ENCODE data around the gene NAA20. TPM values are rescaled to one million over a fixed set of nuclear protein-coding genes. Genes with fewer than 3 reads are reported as not detected.

NAA20 gene
- total and polyA plus RNA-seq, 2 donors (not counting 1 experiment from before 2014, with no cell fraction given) = 20.3 to 27.1 TPM

DNA sequence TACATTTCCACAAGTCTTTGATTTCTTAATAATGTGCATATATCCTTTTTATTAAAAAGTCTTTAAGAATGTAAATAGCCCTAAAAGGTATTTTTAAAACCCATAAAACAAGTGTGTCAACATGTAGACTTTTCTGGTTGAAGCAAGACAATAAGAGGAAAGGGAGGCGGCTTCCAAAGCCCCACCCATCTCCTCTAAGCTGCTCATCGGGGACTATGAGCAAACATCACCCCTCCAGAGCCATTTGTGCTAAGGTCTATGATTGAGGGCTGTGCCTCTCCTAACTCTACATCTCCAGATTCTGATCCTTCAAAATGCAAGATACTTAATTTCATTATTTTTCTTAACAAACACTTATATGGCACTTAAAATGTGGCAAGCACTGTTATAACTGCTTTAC is 2.5 kb upstream of the NAA20 start:
- peaks cover 13% of the 10 kb centered on the region for H4K20me1 ChIP-seq (ENCODE audit: control insufficient read depth, insufficient read depth, low read length, poor library complexity, severe bottlenecking)
- Mint-ChIP-seq H3K4me1 (peaks cover 26% of the 10 kb centered on the region), H3K9me3 (ENCODE audit: insufficient read depth) (no peaks in the 10 kb centered on the region), H3K27ac (no peak overlapping the region), H3K4me3 (no peak overlapping the region), H3K27me3 (peaks cover 13% of the 10 kb centered on the region)
- H3K4me2 ChIP-seq (replicated peaks; ENCODE audit: low read depth, low read length, poor library complexity, severe bottlenecking) = no peak overlapping the region
- peaks cover 0 to 4% of the 10 kb centered on the region in 2 experiments for H3K36me3 ChIP-seq (replicated peaks in 1 of 2; ENCODE audit: control extremely low read depth in 1 of 2, control insufficient read depth in 1 of 2, extremely low read depth in 1 of 2, insufficient read depth in 2 of 2, low read length in 1 of 2)
- intact Hi-C loops (cut with micrococcal nuclease) = loop anchor here (5.0 to 10.0 kb wide), 6 partner anchors 200 to 1730 kb away; partner anchors contain the start of genes KIZ, SEC23B, SMIM26 and XRN2
- no peak for TF ChIP-seq EZH2 (IDR thresholded peaks at IDR 0.05; ENCODE audit: borderline replicate concordance, insufficient read depth, low read depth, low read length, poor library complexity, severe bottlenecking)
- TF ChIP-seq, protein P1, sequence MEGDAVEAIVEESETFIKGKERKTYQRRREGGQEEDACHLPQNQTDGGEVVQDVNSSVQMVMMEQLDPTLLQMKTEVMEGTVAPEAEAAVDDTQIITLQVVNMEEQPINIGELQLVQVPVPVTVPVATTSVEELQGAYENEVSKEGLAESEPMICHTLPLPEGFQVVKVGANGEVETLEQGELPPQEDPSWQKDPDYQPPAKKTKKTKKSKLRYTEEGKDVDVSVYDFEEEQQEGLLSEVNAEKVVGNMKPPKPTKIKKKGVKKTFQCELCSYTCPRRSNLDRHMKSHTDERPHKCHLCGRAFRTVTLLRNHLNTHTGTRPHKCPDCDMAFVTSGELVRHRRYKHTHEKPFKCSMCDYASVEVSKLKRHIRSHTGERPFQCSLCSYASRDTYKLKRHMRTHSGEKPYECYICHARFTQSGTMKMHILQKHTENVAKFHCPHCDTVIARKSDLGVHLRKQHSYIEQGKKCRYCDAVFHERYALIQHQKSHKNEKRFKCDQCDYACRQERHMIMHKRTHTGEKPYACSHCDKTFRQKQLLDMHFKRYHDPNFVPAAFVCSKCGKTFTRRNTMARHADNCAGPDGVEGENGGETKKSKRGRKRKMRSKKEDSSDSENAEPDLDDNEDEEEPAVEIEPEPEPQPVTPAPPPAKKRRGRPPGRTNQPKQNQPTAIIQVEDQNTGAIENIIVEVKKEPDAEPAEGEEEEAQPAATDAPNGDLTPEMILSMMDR (IDR thresholded peaks at IDR 0.05) = no peak
- ATAC-seq (ENCODE audit: low read depth) = no peak
- no peak for DNase-seq
- CTCF ChIA-PET = interaction anchor here (0.9 to 2.1 kb wide), 3 partner anchors 308 to 352 kb away, joined by 3 to 5 read pairs (median 4); no protein-coding TSS in a partner anchor
- POLR2A ChIA-PET = no interaction called here
- no peak overlapping the region for H3K27ac ChIP-seq (ENCODE audit: low read length in 2 of 2)
- no peak overlapping the region for H3K4me3 ChIP-seq (ENCODE audit: control extremely low read depth in 1 of 5, extremely low read depth in 1 of 5, insufficient read depth in 1 of 5, low read depth in 2 of 5, low read length in 4 of 5)
- H3K79me2 ChIP-seq (ENCODE audit: control insufficient read depth, insufficient read depth, low read length) = peaks cover 46% of the 10 kb centered on the region
- no peak overlapping the region for H3K9ac ChIP-seq (ENCODE audit: low read length)
- H2AFZ ChIP-seq (ENCODE audit: insufficient read depth, low read depth, low read length, poor library complexity, severe bottlenecking) = no peak overlapping the region
- no peaks in the 10 kb centered on the region for H3K9me3 ChIP-seq (ENCODE audit: control extremely low read depth in 1 of 3, control insufficient read depth in 2 of 3, insufficient read depth in 1 of 3, low read length in 2 of 3)
- peaks cover 12 to 22% of the 10 kb centered on the region in 2 donors for H3K4me1 ChIP-seq (ENCODE audit: control insufficient read depth in 2 of 2, insufficient read depth in 2 of 2, low read length in 2 of 2)
- H3K27me3 ChIP-seq (replicated peaks in 1 of 4; ENCODE audit: control extremely low read depth in 1 of 4, control insufficient read depth in 3 of 4, insufficient read depth in 4 of 4, low read length in 3 of 4) = peaks cover 0 to 8% (median 3%) of the 10 kb centered on the region in 4 experiments
- no CpG with 5 or more reads among the region's 2 CpGs for WGBS (ENCODE audit: insufficient coverage)

DNA sequence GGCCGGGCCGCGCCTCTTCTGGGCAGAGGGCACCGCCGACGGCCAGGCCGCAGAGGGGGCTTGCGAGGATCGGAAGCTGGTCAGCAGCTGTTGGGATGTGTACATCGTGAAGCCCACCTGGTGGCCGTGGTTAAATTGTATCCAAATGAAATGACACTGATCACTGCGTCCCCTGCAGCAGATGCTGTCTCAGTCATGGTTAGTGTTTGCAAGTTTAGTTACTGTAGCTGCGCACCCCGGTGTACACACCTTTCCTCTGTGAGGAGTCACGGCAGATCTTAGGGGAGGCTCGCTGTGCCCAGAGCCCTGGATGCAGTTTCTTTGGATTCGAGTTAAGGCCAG is 653 bp downstream of the NAA20 start:
- ATAC-seq (ENCODE audit: low read depth) (no peak), DNase-seq (no peak)
- intact Hi-C loops (cut with micrococcal nuclease) = loop anchor here (1.0 to 10.0 kb wide), 9 partner anchors 34 to 1733 kb away; partner anchors contain the start of genes CFAP61, CRNKL1, DZANK1 and KIZ
- Mint-ChIP-seq H3K27ac (peak overlapping the region; percentile 78), H3K27me3 (no peaks in the 10 kb centered on the region), H3K4me1 (peaks cover 42% of the 10 kb centered on the region), H3K4me3 (peak overlapping the region; percentile 94), H3K9me3 (ENCODE audit: insufficient read depth) (no peaks in the 10 kb centered on the region)
- H3K4me3 ChIP-seq (ENCODE audit: control extremely low read depth in 1 of 5, extremely low read depth in 1 of 5, insufficient read depth in 1 of 5, low read depth in 2 of 5, low read length in 4 of 5) = peak overlapping the region; percentile 41 to 91 (median 83)
- ChIA-PET CTCF (interaction anchor here (1.9 to 2.1 kb wide), 2 partner anchors 19 to 33 kb away, joined by 5 read pairs; no protein-coding TSS in a partner anchor), POLR2A (interaction anchor here (1.9 kb wide), 1 partner anchor 34 kb away, joined by 12 read pairs; the partner anchor contains the start of genes CFAP61 and CRNKL1)
- peaks cover 0 to 15% of the 10 kb centered on the region in 2 experiments for H3K36me3 ChIP-seq (replicated peaks in 1 of 2; ENCODE audit: control extremely low read depth in 1 of 2, control insufficient read depth in 1 of 2, extremely low read depth in 1 of 2, insufficient read depth in 2 of 2, low read length in 1 of 2)
- H3K27ac ChIP-seq (ENCODE audit: low read length in 2 of 2) = peak overlapping the region in 1 of 2 donors; percentile 86
- H3K4me1 ChIP-seq (ENCODE audit: control insufficient read depth in 2 of 2, insufficient read depth in 2 of 2, low read length in 2 of 2) = peaks cover 12 to 27% of the 10 kb centered on the region in 2 donors
- 6% methylated on average over 16 of the region's 17 CpGs for WGBS (ENCODE audit: insufficient coverage)
- H3K4me2 ChIP-seq (replicated peaks; ENCODE audit: low read depth, low read length, poor library complexity, severe bottlenecking) = peak overlapping the region; percentile 89
- H3K9me3 ChIP-seq (ENCODE audit: control extremely low read depth in 1 of 3, control insufficient read depth in 2 of 3, insufficient read depth in 1 of 3, low read length in 2 of 3) = no peaks in the 10 kb centered on the region
- peaks cover 33% of the 10 kb centered on the region for H4K20me1 ChIP-seq (ENCODE audit: control insufficient read depth, insufficient read depth, low read length, poor library complexity, severe bottlenecking)
- no peaks in the 10 kb centered on the region for H3K27me3 ChIP-seq (replicated peaks in 1 of 4; ENCODE audit: control extremely low read depth in 1 of 4, control insufficient read depth in 3 of 4, insufficient read depth in 4 of 4, low read length in 3 of 4)
- peak overlapping the region; percentile 93 for H2AFZ ChIP-seq (ENCODE audit: insufficient read depth, low read depth, low read length, poor library complexity, severe bottlenecking)
- H3K79me2 ChIP-seq (ENCODE audit: control insufficient read depth, insufficient read depth, low read length) = peaks cover 77% of the 10 kb centered on the region
- peak overlapping the region; percentile 92 for H3K9ac ChIP-seq (ENCODE audit: low read length)
- TF ChIP-seq EZH2 (IDR thresholded peaks at IDR 0.05; ENCODE audit: borderline replicate concordance, insufficient read depth, low read depth, low read length, poor library complexity, severe bottlenecking) = no peak
- TF ChIP-seq, protein P1 (IDR thresholded peaks at IDR 0.05) = no peak
